Upper lobe of left lung (tissue), 6 donors: ENCODE data around the gene CTXN3. TPM values are rescaled to one million over a fixed set of nuclear protein-coding genes. Genes with fewer than 3 reads are reported as not detected.

Experiments
- ATAC-seq, 2 donors: fragments of 200-7000 bp; cut with Tn5 transposase; one replicate each; pipeline ENCODE4 v1.9.1; 2022; ENCODE audit warnings: mild to moderate bottlenecking in 2 of 2, moderate library complexity in 2 of 2; ENCODE audit not compliant: low FRiP score in 2 of 2
- DNase-seq, 2 donors: peaks; one replicate each; pipeline ENCODE4 v3.0.0-alpha.2; 2019 to 2020
- H3K27ac ChIP-seq, 4 donors: fragments of 200-600 bp; sonication (generic); one replicate each; pipeline ENCODE4 v1.5.1; 2016 to 2019
- H3K27me3 ChIP-seq, 4 donors: fragments of 200-600 bp; sonication (generic); one replicate each; pipeline ENCODE4 v1.5.1; 2017 to 2019
- H3K36me3 ChIP-seq, 4 donors: fragments of 200-600 bp; sonication (generic); one replicate each; pipeline ENCODE4 v1.5.1; 2016 to 2019
- H3K4me1 ChIP-seq, 4 donors: fragments of 200-600 bp; sonication (generic); one replicate each; pipeline ENCODE4 v1.5.1; 2018 to 2019
- H3K4me3 ChIP-seq, 4 donors: fragments of 200-600 bp; sonication (generic); one replicate each; pipeline ENCODE4 v1.5.1; 2017 to 2019; ENCODE audit warnings: mild to moderate bottlenecking in 2 of 4, moderate library complexity in 1 of 4
- H3K9me3 ChIP-seq, 4 donors: fragments of 200-600 bp; sonication (generic); one replicate each; pipeline ENCODE4 v1.5.1; 2018 to 2019
- EP300 ChIP-seq, 4 donors: sonication (generic); formaldehyde crosslinking; IDR thresholded peaks; one replicate each; pipeline ENCODE4 v1.5.1; 2017; ENCODE audit warnings: antibody characterized with exemption in 4 of 4, control low read depth in 2 of 4
- POLR2A ChIP-seq, 4 donors: fragments of 450-650 bp; IDR thresholded peaks; one replicate each; pipeline ENCODE4 v1.5.1; 2016 to 2017; ENCODE audit warnings: antibody characterized with exemption in 4 of 4, mild to moderate bottlenecking in 2 of 4
- POLR2AphosphoS5 ChIP-seq, 2 donors: sonication (generic); formaldehyde crosslinking; IDR thresholded peaks; one replicate each; pipeline ENCODE4 v1.5.1; 2017; ENCODE audit warnings: antibody characterized with exemption in 2 of 2
- WGBS, 2 donors: methylation state at CpG; one replicate each; pipeline ENCODE4 v1.1.5; 2017 to 2018; 5-methylcytosine and 5-hydroxymethylcytosine counted together
- total RNA-seq, 6 donors: library from RNA; depleted of rRNA in 4 of 6; stranded (reverse); fragments of >200 nt in 4 of 6; gene quantifications; one replicate each; pipeline versions ENCODE4 v1.1.0 to v1.2.1, GENCODE V29; 2016 to 2021
- TF ChIP-seq, protein P1 (sequence below), 6 experiments: fragments of 450-650 bp in 4 of 6; fragments of 200-600 bp in 2 of 6; sonication (generic) in 2 of 6; IDR thresholded peaks; one replicate each; pipeline ENCODE4 v1.5.1; 2016 to 2019; ENCODE audit warnings: antibody characterized with exemption in 6 of 6
- donor health status: DM: no; HTN: no; CAD: no; lungs with moderate emphysema.
- donor health status: DM: no; HTN: yes; CAD: no; lungs with severe emphysema.

The CTXN3 gene
- total RNA-seq, 6 donors from 2014 or later = not detected

DNA sequence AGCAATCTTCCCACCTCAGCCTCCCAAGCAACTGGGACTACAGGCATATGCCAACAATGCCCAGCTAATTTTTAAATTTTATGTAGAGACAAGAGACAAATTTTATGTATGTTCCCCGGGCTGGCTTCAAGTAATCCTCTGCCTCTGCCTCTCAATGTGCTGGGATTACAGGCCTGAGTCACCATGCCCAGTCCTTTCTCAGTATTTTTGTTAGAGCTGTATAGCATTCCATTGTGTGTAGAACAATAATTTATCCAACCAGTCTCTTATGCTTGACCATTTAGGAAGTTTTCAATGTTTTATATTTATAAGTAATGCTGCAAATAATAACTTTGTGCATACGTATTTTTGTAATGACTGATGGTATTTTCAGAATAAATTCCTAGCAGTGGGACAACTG, 38.9 kb upstream of the CTXN3 start:
- no peaks in the 10 kb centered on the region for H3K36me3 ChIP-seq
- no peak for ATAC-seq
- no peak for DNase-seq
- TF ChIP-seq, protein P1, sequence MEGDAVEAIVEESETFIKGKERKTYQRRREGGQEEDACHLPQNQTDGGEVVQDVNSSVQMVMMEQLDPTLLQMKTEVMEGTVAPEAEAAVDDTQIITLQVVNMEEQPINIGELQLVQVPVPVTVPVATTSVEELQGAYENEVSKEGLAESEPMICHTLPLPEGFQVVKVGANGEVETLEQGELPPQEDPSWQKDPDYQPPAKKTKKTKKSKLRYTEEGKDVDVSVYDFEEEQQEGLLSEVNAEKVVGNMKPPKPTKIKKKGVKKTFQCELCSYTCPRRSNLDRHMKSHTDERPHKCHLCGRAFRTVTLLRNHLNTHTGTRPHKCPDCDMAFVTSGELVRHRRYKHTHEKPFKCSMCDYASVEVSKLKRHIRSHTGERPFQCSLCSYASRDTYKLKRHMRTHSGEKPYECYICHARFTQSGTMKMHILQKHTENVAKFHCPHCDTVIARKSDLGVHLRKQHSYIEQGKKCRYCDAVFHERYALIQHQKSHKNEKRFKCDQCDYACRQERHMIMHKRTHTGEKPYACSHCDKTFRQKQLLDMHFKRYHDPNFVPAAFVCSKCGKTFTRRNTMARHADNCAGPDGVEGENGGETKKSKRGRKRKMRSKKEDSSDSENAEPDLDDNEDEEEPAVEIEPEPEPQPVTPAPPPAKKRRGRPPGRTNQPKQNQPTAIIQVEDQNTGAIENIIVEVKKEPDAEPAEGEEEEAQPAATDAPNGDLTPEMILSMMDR (IDR thresholded peaks at IDR 0.05) = no peak
- TF ChIP-seq POLR2A (IDR thresholded peaks at IDR 0.05) (no peak), EP300 (IDR thresholded peaks at IDR 0.05) (no peak), POLR2AphosphoS5 (IDR thresholded peaks at IDR 0.05) (no peak)
- no peaks in the 10 kb centered on the region for H3K27me3 ChIP-seq
- 94 to 98% methylated on average over 2 of the region's 2 CpGs for WGBS, 2 donors
- no peak overlapping the region for H3K4me3 ChIP-seq
- H3K27ac ChIP-seq = no peak overlapping the region
- no peaks in the 10 kb centered on the region for H3K9me3 ChIP-seq
- H3K4me1 ChIP-seq = no peaks in the 10 kb centered on the region

DNA sequence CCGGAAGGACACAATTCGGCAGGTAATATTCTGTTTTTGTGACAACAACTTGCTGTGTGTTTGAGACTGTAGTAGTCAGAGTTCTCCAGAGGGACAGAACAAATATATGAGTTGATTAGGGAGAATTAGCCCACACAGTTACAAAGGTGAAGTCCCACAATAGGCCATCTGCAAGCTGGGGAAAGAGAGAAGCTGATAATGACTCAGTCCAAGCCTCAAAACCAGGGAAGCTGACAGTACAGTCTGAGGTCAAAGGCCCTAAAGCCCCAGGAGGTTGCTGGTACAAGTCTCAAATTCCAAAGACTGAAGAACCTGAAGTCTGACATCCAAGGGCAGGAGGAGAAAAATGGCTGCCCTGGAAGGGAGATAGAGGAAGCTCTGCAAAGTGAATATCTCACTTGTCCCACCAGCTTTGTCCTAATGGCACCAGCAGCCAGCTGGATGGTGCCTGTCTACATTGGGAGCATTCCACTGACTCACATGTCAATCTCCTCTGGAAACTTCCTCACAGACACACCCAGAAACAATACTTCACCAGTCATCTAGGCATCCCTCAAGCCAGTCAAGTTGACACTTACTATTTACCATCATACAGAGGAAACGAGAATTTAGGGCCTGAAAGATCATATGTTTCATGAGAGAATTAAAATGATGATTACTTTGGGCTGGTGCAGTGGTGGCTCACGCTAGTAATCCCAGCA, 36.3 kb upstream of the CTXN3 start:
- no peak overlapping the region for H3K27ac ChIP-seq
- H3K4me3 ChIP-seq = no peak overlapping the region
- no peaks in the 10 kb centered on the region for H3K36me3 ChIP-seq
- DNase-seq (no peak), ATAC-seq (no peak)
- H3K27me3 ChIP-seq = no peaks in the 10 kb centered on the region
- no peaks in the 10 kb centered on the region for H3K9me3 ChIP-seq
- no peaks in the 10 kb centered on the region for H3K4me1 ChIP-seq
- TF ChIP-seq, protein P1 (IDR thresholded peaks at IDR 0.05) = no peak
- TF ChIP-seq POLR2AphosphoS5 (IDR thresholded peaks at IDR 0.05) (no peak), POLR2A (IDR thresholded peaks at IDR 0.05) (no peak), EP300 (IDR thresholded peaks at IDR 0.05) (no peak)
- 92 to 97% methylated on average over 4 of the region's 4 CpGs for whole genome bisulfite sequencing, 2 donors

DNA sequence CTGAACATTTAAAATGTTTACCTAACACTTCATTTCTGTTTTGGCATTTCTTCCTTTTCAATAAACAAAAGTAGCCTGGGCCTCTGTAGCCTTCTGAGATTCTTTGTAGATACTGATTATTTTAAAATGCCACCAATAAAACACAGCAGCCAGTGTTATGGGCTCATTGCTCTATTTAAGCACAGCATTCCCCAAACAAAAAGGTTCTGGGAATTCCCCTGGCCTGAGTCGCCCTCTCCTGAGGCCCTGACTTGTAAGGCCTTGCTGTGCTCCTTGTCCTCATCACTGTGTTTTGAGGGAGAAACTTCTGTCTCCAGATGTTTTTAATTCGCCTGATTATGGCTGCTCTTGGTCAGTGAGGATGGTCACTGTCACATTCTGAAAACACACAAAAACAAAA, 33.0 kb upstream of the CTXN3 start:
- ATAC-seq (no peak), DNase-seq (no peak)
- Histone ChIP-seq H3K4me3 (no peak overlapping the region), H3K4me1 (no peaks in the 10 kb centered on the region), H3K27ac (no peak overlapping the region), H3K9me3 (no peaks in the 10 kb centered on the region), H3K36me3 (no peaks in the 10 kb centered on the region), H3K27me3 (no peaks in the 10 kb centered on the region)
- WGBS, 2 donors = 60 to 69% methylated on average over 2 of the region's 2 CpGs
- TF ChIP-seq POLR2A (IDR thresholded peaks at IDR 0.05) (no peak), EP300 (IDR thresholded peaks at IDR 0.05) (no peak), POLR2AphosphoS5 (IDR thresholded peaks at IDR 0.05) (no peak)
- TF ChIP-seq, protein P1 (IDR thresholded peaks at IDR 0.05) = no peak

DNA sequence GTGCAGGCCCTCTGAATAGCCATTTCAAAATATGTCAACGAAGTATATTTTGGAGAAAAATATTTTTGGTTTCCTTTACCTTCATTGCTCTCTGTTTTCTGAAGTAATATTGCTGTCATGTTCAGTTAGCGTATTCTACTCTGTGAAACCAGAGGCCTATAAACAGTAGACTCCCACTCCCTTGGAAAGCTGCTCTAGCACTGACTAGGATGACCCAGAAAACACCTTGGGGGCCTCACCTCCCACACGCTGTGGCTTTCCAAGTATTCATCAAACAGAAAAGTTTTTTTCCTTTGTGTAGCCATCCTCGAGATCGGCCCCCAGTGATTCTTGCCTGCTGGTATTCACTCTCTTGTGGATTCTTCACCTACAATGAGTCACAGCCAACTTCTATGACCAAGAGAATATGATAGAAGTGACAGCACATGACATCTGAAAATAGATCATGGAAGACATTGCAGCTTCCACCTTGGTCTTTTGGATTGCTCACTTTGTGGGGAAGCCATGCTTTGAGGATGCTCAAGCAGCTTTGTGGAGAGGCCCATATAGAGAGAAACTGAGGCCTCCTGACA, 28.9 kb upstream of the CTXN3 start:
- Histone ChIP-seq H3K36me3 (no peaks in the 10 kb centered on the region), H3K9me3 (no peaks in the 10 kb centered on the region), H3K27ac (no peak overlapping the region), H3K4me3 (no peak overlapping the region), H3K27me3 (no peaks in the 10 kb centered on the region), H3K4me1 (no peaks in the 10 kb centered on the region)
- DNase-seq (no peak), ATAC-seq (no peak)
- 89 to 98% methylated on average over 5 of the region's 5 CpGs for WGBS, 2 donors
- TF ChIP-seq POLR2AphosphoS5 (IDR thresholded peaks at IDR 0.05) = no peak
- TF ChIP-seq POLR2A (IDR thresholded peaks at IDR 0.05) = no peak
- TF ChIP-seq, protein P1 (IDR thresholded peaks at IDR 0.05) = no peak
- no peak for TF ChIP-seq EP300 (IDR thresholded peaks at IDR 0.05)
